Left lung (tissue), 10 donors: Measurements from ENCODE around the gene U2AF1L4. TPM values are rescaled to one million over a fixed set of nuclear protein-coding genes. Genes with fewer than 3 reads are reported as not detected.

ENCODE experiments used
- ATAC-seq: fragments of 200-7000 bp; cut with Tn5 transposase; one replicate; pipeline ENCODE4 v1.9.1; 2020; ENCODE audit warnings: moderate library complexity
- DNase-seq, 4 donors: peaks; one replicate each; pipeline ENCODE4 v3.0.0-alpha.2; 2013 to 2020
- H3K27ac ChIP-seq, 2 donors: fragments of 200-600 bp; sonication (generic) in 1 of 2; one replicate each; pipeline versions ENCODE4 v1.5.0 to v1.8.0; 2020 to 2021
- H3K27me3 ChIP-seq, 2 donors: fragments of 200-600 bp; sonication (generic) in 1 of 2; one replicate each; pipeline versions ENCODE4 v1.5.0 to v1.8.0; 2020 to 2021
- H3K36me3 ChIP-seq, 2 donors: fragments of 200-600 bp; sonication (generic) in 1 of 2; one replicate each; pipeline versions ENCODE4 v1.5.0 to v1.8.0; 2020 to 2021
- H3K4me1 ChIP-seq, 2 donors: fragments of 200-600 bp; one replicate each; pipeline ENCODE4 v1.8.0; 2021
- H3K4me3 ChIP-seq, 2 donors: fragments of 200-600 bp; sonication (generic) in 1 of 2; one replicate each; pipeline versions ENCODE4 v1.5.0 to v1.8.0; 2020 to 2021; ENCODE audit warnings: mild to moderate bottlenecking in 1 of 2
- H3K9me3 ChIP-seq, 2 donors: fragments of 200-600 bp; sonication (generic) in 1 of 2; one replicate each; pipeline versions ENCODE4 v1.5.0 to v1.8.0; 2020 to 2021
- CTCF ChIP-seq, 2 donors: fragments of 200-600 bp; sonication (generic) in 1 of 2; IDR thresholded peaks; one replicate each; pipeline versions ENCODE4 v1.5.0 to v1.8.0; 2021; ENCODE audit warnings: antibody characterized with exemption in 2 of 2
- intact Hi-C, 2 donors: fragments of 100-400 bp; cut with DNase I; formaldehyde crosslinking; loops; one replicate each; pipeline versions ENCODE4 v1.11.2 to v1.14.2; 2022
- polyA plus RNA-seq, 6 donors: library from polyadenylated mRNA; unstranded; fragments of 120-200 nt; gene quantifications; one replicate each; pipeline ENCODE4 v1.2.1, GENCODE V29; 2013; ENCODE audit not compliant: insufficient read length in 6 of 6
- total RNA-seq, 2 donors: library from RNA; stranded (reverse); fragmentation: NEBNext Ultra II Directional; extraction: Animal tissue kit (Norgen Biotek cat#: 25700); gene quantifications; one replicate each; pipeline ENCODE4 v1.2.1, GENCODE V29; 2021
- donor health status: DM: no; HTN: yes; CAD: no.
- donor health status: DM: no; HTN: no; CAD: no.

Gene U2AF1L4
- total and polyA plus RNA-seq, 8 donors, result 15.2 to 20.5 (median 16.5) TPM

- TF ChIP-seq CTCF (IDR thresholded peaks at IDR 0.05), result no peak
- peak; percentile 75 for ATAC-seq
- peak overlapping the region; percentile 100 for H3K27ac ChIP-seq
- no peaks in the 10 kb centered on the region for H3K36me3 ChIP-seq
- intact Hi-C loops, result no loop called here
- DNase-seq, result peak; percentile 88 to 97 (median 96)
- H3K4me1 ChIP-seq, result peaks cover 18 to 78% of the 10 kb centered on the region in 2 donors
- H3K4me3 ChIP-seq, result peak overlapping the region; percentile 88
- H3K9me3 ChIP-seq, result no peaks in the 10 kb centered on the region
- no peaks in the 10 kb centered on the region for H3K27me3 ChIP-seq
These were observed 539 bp downstream of the U2AF1L4 start for GRCh38 chr19:35744430-35745327.

DNA sequence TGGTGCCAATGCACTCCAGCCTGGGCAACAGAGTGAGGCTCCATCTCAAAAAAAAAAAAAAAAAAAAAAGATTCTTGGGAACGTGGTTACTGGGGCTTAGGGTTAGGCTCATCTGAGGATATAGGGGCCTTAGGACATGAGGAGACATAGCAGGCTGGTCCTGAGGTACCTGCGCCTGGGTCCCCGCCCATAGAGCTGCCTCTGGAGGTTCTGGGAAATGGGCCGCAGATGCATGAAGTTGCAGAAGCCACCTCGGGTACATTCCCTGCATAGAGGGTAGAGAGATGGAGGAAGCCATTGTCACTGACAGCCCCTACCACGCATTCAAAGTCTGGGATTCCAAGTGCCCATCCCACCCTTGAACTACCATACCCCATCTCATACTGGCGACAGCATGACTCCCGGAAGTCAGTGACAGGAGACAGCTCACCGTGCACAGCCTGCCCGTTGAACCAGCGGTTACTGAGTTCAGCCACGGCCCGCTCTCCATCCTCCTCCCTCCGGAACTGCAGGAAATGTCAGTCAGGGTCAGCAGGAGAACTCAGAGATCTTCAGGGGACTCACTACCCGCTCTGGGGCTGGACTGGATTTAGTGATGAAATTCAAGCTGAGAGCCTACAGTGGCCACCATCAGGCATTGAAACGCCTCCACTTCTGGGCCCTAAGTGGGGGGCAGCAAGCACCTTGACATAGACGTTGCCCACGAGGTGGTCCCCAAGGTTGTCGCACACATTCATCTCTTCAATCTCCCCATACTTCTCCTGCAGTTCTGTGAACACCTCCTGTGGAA, 1.4 kb downstream of the U2AF1L4 start:
- no peak for TF ChIP-seq CTCF (IDR thresholded peaks at IDR 0.05)
- H3K4me1 ChIP-seq, result peaks cover 18 to 78% of the 10 kb centered on the region in 2 donors
- intact Hi-C loops, result no loop called here
- H3K27ac ChIP-seq, result peak overlapping the region in 1 of 2 donors; percentile 100
- no peaks in the 10 kb centered on the region for H3K27me3 ChIP-seq
- ATAC-seq (no peak), DNase-seq (no peak)
- peak overlapping the region in 1 of 2 donors; percentile 88 for H3K4me3 ChIP-seq
- no peaks in the 10 kb centered on the region for H3K9me3 ChIP-seq
- peaks cover 0 to 6% of the 10 kb centered on the region in 2 donors for H3K36me3 ChIP-seq

GRCh38 chr19:35742121-35742724, 3.0 kb downstream of the U2AF1L4 start, which contains the start of gene IGFLR1:
TSS of gene IGFLR1 (minus strand) at chr19:35742452. CDS start at chr19:35741180, 1,272 bp downstream.
- peak in 2 of 4 donors; percentile 73 to 82 for DNase-seq
- TF ChIP-seq CTCF (IDR thresholded peaks at IDR 0.05), result no peak
- intact Hi-C loops, result no loop called here
- no peak for ATAC-seq
- H3K4me1 ChIP-seq, result peaks cover 18 to 70% of the 10 kb centered on the region in 2 donors
- no peaks in the 10 kb centered on the region for H3K9me3 ChIP-seq
- peak within 1 kb of the TSS in 1 of 2 donors; percentile 63 for H3K4me3 ChIP-seq
- H3K27me3 ChIP-seq, result no peaks in the 10 kb centered on the region
- peaks cover 0 to 22% of the 10 kb centered on the region in 2 donors for H3K36me3 ChIP-seq
- H3K27ac ChIP-seq, result peak within 1 kb of the TSS; percentile 76 to 94

DNA sequence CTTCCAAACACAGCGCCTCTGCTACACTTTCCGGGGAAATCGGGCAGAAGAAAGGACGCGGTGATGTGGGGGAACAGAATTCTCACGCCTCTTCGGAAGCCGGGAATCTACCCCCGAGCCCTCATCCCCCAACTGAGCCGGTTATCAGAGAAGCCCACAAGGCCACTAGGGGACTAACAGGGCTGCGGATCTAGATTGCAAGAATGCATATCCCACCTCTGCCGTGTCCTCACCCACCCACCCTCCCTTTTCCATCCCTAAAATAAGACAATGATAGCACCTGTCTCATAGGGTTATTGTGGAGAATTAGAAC, 4.1 kb downstream of the U2AF1L4 start:
- no peak for DNase-seq
- H3K27me3 ChIP-seq, result no peaks in the 10 kb centered on the region
- no peak for ATAC-seq
- TF ChIP-seq CTCF (IDR thresholded peaks at IDR 0.05), result no peak
- H3K4me1 ChIP-seq, result peaks cover 11 to 60% of the 10 kb centered on the region in 2 donors
- no peaks in the 10 kb centered on the region for H3K9me3 ChIP-seq
- peak overlapping the region; percentile 63 to 67 for H3K4me3 ChIP-seq
- peak overlapping the region; percentile 76 to 94 for H3K27ac ChIP-seq
- H3K36me3 ChIP-seq, result peaks cover 0 to 33% of the 10 kb centered on the region in 2 donors
- intact Hi-C loops, result no loop called here
